COLO829 (cell line): ENCODE measurements around the gene TMEM169.
"Not testable (repeated sequence)": the region's sequence is repeated elsewhere in the genome, so short reads cannot be mapped to it uniquely, and the experiment has no call there.

ENCODE experiments used
- DNase-seq: peaks from one replicate; pipeline ENCODE4 v3.0.0; 2012; ENCODE audit warnings: low spot score

TMEM169 gene

GRCh38 chr2:216131175-216131926 is 49.6 kb downstream of the TMEM169 start:
- no peak for DNase-seq

GRCh38 chr2:216132585-216132984 is 50.9 kb downstream of the TMEM169 start:
- no peak for DNase-seq

GRCh38 chr2:216133397-216133796 is 51.7 kb downstream of the TMEM169 start:
- no peak for DNase-seq

- no peak for DNase-seq
Measured at GRCh38 chr2:216134958-216135541, 53.3 kb downstream of the TMEM169 start.

- no peak for DNase-seq
Measured at GRCh38 chr2:216139884-216140283, 58.2 kb downstream of the TMEM169 start.

GRCh38 chr2:216141516-216141915 is 59.8 kb downstream of the TMEM169 start:
- DNase-seq, result not testable (repeated sequence)

- no peak for DNase-seq
Measured at GRCh38 chr2:216142540-216142939, 60.8 kb downstream of the TMEM169 start.

GRCh38 chr2:216144372-216144771 is 62.7 kb downstream of the TMEM169 start:
- DNase-seq, result no peak

GRCh38 chr2:216144857-216145256 is 63.1 kb downstream of the TMEM169 start:
- no peak for DNase-seq

GRCh38 chr2:216146573-216146972 is 64.9 kb downstream of the TMEM169 start:
- no peak for DNase-seq

GRCh38 chr2:216147172-216148131 is 65.7 kb downstream of the TMEM169 start:
- no peak for DNase-seq

GRCh38 chr2:216148983-216149382 is 67.3 kb downstream of the TMEM169 start:
- DNase-seq, result no peak

- DNase-seq, result no peak
Measured at GRCh38 chr2:216149741-216150140, 68.0 kb downstream of the TMEM169 start.

GRCh38 chr2:216151313-216152025 is 69.8 kb downstream of the TMEM169 start:
- DNase-seq, result no peak
